Activated T-cell treated with anti-CD3 and anti-CD28 coated beads, Interleukin-2, amount 50 U/mL, for 1 hour (primary cell): ENCODE results near the gene IL25.
"Not testable (repeated sequence)": the region's sequence is repeated elsewhere in the genome, so short reads cannot be mapped to it uniquely, and the experiment has no call there.

Experiments used
- DNase-seq: peaks from one replicate; pipeline ENCODE4 v3.0.0-alpha.2; 2020

The IL25 gene

DNA sequence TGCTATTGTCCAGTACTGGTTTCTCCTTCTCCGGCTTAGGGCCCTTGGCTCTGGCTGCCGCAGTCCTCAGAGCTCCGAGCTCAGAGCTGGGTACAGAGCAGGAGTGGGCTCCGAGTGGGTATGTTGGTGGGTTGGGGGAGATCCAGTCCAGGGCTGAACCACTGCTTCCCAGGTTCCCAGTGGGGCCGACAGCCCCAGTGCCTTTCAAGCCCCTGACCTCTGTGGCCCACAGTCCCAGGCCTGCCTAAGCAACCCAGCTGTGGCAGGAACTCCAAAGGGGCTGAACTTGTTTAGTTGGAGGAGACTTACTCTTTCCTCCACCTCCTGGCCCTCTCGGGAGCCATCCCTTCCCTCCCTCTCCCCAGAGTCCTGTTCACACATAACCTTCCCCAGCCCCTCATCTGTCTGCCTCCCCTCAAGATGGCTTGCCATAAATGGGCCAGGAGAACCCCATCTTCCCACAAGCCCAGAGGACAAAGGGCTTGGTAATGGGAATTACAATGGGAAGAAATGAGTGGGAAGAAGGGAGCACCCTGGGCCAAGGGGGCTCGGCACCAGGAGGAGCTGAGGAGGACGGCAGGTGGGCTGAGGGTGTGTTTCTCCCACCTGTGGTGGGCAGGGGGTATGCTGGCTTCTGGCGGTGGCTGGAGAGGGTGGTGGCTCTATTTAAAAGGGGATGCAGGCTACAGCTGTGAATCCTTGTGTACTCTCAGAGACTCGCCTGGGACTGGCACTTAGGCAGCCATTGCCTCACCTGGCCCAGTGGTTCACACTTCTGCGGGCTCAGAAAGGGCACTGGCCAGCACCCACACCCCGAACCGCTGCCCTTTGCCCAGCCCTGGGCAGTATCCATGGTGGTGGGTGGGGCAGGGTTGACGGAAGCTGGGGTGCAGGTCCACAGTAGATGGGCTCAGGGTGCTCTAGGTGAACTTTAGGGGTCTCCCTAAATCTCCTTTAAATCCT lies 39.2 kb downstream of the IL25 start:
- DNase-seq, result no peak

DNA sequence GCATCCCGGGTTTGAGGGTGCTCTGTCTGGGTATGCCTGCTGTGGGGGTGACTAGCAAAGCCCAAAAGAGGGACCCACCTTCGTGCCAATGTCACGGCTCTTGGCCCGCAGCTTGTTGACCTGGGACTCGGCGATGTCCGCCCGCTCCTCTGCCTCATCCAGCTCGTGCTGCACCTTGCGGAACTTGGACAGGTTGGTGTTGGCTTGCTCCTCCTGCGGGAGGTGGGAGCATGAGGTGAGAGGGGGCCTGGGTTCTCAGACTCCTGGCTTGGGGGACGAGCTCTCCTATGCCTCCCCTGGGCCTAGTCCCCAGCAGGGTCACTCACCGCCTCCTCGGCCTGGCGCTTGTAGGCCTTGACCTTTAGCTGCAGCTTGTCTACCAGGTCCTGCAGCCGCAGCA lies 41.1 kb downstream of the IL25 start:
- no peak for DNase-seq

DNA sequence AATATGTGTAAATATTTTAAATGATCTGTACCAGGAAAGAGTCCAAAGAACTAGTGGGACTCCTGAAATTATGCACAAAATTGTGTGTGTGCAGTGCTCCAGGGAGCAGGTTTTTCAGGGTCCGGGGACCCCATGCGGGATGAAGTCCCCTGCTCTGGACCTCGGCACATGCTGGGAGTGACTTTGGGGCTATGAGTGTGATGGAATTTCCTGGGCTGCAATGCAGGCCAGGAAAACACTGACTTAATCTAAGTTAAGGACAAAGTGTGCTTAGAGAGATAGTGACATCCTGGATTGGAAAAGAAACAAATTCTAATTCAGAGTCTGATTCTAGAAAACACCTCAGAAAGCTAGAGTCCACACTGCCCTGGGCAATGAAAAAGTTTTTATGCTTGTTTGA lies 41.6 kb downstream of the IL25 start:
- no peak for DNase-seq

DNA sequence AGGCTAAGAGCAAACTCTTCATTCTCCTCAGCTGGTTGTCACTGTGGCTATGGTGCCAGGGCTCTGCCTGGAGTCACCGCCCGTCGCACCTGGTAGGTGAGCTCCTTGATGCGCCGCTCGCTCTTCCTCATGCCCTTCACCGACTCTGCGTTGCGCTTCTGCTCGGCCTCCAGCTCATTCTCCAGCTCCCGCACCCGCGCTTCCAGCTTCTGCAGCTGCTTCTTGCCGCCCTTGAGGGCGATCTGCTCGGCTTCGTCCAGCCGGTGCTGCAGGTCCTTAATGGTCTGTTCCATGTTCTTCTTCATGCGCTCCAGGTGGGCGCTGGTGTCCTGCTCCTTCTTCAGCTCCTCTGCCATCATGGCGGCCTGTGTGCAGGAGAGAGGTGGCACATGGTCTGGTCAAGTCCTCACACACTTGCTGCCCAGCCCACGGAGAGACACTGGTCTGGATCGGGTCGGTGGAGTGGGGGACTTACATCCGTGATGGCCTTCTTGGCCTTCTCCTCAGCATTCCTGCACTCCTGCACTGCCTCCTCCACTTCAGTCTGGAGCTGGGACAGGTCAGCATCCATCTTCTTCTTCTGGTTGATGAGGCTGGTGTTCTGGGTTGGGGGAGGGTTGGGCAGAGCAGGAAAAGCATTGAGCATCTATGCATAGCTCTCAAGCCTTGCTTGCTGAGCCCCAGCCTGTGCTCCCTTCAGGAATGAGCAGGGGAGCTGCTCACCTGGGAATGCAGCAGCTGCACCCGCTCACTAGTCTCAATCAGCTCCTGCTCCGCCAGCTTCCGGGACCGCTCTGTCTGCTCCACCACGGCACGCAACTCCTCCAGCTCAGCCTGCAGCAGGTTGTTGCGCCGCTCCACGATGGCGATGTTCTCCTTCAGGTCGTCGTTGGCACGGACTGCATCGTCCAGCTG lies 42.6 kb downstream of the IL25 start:
- no peak for DNase-seq

DNA sequence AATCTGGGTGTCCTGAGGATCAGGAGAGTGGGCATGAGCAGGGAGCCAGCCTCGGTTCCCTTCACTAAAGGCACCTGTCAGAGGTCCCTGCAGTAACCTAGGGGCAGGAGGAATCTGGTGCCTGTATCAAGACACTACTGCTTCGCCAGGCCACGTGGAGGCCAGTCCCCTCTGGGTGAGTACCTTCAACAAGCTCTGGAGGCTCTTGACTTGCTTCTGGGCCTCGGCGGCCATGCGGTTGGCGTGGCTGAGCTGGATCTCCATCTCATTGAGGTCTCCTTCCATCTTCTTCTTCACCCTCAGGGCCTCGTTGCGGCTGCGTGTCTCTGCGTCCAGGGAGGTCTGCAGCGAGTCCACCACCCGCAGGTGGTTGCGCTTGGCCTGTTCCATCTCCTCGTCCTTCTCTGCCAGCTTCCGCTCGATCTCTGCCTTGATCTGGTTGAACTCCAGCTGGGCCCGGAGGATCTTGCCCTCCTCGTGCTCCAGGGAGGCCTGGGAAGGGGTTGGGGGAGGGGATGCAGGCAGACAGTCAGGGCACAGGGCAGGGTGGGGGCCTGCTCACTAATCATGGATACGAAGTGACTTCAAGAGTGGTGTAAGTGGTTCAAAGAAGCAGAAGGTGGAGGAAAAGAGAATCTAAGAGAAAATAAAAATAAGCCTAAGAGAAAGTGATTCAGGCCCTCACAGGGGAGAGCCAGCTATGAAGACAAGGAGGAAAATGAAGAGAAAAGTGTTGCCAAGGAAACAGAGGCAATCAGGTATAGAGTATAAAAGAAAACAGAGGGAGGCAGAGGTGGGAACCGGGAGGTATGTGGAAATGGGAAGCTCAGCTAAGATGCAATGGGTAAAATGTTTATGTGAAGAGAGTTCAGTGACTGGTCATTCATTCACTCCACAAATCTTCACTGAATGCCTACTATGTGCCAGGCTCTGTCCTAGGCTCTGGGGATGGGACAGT lies 43.5 kb downstream of the IL25 start:
- DNase-seq, result no peak

DNA sequence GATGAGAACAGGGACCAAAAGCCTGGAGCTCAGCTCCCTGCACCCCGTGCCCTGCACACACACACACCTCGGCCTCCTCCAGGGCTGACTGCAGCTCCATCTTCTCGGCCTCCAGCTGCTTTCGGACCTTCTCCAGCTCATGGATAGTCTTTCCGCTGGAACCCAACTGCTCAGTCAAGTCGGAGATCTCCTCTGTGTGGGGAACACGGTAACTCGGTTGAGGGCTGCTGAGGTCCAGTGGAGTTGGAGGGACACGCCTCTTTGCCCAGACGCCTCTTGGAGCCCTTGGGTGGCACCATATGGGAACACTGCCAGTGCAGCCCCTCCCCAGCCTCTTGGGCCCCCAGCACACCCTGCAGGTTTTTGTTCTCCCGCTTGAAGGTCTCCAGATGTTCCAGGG lies 44.2 kb downstream of the IL25 start:
- DNase-seq, result no peak

DNA sequence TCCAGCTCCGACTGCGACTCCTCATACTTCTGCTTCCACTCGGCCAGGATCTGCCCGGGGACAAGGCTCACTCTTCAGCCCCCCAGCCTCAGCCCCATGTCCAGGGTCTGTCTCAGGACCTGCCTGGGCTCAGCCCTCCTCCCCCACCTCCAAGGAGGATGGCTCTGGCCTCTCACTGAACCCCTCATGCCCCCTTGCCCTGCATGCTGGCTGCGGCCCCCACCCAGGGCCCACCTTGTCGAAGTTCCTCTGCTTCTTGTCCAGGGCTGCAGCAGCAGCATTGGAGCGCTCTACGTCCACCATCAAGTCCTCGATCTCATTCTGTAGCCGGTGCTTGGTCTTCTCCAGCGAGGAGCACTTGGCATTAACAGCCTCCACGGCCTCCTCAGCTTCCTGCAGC lies 44.7 kb downstream of the IL25 start:
- not testable (repeated sequence) for DNase-seq

DNA sequence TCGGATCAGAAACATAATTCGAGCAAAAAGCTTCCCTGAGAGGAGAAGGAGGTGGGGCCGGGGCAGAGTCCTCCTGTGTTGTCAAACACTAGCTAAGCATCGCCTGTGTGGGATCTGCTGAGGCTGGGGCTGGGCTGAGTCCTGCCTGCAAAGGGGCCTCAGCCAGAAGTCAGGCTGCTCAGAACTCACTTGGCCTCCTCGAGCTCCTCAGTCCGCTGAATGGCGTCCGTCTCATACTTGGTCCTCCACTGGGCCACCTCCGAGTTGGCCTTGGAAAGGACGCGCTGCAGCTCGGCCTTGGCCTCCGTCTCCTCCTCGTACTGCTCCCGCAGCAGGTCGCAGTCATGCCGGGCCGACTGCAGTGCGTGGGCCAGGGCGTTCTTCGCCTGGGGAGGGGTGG lies 45.4 kb downstream of the IL25 start:
- DNase-seq, result no peak

DNA sequence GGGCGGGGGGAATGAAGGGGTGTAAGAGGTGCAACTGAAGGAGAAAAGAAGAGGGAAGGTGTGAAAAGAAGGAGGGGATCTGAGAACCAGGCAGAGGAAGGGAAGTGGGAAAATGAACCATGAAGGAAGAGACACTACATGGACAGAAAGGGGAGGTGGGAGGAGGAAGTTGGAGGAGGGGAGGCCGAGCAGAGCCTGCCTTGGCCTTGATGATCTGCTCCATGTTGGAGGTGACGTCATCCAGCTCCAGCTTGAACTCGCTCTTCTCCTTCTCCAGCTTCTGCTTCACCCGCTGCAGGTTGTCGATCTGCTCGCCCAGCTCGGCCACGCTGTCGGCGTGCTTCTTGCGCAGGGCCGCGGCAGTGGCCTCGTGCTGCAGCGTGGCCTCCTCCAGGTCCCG lies 47.0 kb downstream of the IL25 start:
- DNase-seq, result not testable (repeated sequence)

DNA sequence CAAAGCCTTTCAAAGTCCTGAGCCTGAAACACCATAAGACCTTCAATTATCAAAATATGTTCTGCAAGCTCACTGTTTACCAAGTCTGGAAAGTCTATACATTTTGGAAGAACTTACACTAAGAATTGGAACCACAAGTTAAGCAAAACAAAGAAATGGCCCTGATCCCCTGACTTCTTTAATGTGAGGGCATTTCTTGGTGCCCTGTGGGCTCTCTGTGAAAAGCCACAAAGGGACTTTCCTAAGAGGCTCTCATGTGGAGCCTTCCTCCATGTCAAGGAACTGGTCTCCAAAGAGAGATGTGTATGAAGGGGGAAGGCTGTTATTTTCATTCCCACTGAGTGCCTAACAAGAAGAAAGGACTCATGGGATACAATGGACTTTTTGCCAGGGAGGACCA lies 49.0 kb downstream of the IL25 start:
- no peak for DNase-seq

DNA sequence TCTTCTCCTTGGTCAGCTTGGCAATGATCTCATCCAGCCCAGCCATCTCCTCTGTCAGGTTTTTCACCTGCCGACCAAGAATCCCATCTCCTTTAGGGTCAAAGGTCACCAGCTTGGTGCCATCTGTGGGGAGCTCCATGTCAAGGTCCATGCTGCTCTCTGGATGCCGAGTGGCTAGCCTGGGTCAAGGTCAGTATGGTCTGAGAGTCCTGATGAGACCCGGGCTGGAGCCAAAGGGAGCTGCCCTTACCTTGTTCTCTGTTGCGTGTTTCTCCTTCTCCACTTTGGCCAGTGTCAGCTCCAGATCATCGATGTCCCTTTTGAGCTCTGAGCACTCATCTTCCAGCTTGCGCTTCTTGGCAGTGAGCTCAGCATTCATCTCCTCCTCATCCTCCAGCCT lies 51.0 kb downstream of the IL25 start:
- DNase-seq, result no peak

DNA sequence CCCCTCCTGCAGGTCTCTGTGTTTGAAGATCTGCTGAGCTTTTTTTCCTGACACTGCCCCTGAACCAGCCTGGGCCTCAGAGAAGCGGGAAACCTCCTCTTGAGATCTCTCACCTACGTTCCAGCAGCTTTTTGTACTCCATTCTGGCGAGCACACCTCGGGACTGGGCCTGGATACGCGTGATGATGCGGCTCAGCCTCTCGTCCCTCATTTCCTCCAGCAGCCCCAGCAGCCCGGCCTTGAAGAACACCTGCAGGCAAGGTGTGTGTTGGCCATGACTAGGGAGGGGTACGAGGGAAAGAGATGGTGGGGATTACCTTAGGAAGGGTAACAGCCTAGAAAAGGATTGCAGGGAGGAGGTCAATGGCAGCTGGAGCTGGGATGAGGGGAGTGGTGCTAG lies 52.6 kb downstream of the IL25 start:
- no peak for DNase-seq

DNA sequence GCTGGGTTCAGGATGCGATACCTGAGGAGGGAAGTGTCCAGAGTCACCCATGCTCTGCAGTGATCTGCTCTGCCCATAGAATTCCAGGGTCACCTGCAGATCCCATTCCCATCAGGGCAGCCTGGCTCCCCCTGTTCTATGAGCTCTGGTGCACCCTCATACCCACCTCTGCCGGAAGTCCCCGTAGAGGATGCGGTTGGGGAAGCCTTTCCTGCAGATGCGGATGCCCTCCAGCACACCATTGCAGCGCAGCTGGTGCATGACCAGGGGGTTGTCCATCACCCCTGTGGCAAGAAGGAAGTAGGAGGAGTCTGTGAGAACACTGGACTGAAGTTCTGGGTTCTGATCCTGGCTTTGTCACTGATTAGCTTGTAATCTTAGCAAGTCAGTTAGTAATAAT lies 53.2 kb downstream of the IL25 start:
- not testable (repeated sequence) for DNase-seq
